IMR-90 (cell line): Measurements from ENCODE around the gene MTCH2. TPM values are rescaled to one million over a fixed set of nuclear protein-coding genes. Genes with fewer than 3 reads are reported as not detected.

ENCODE experiments used
- ATAC-seq: fragments of 200-7000 bp; cut with Tn5 transposase; 2 replicates; pipeline ENCODE4 v1.9.1; 2020; ENCODE audit warnings: low read depth, mild to moderate bottlenecking, moderate library complexity
- BruUV-seq: library from RNA; stranded (reverse); fragments of 400-500 nt; replicated peaks from 2 replicates; lab custom pipeline; 2021; lab: Mats Ljungman, UMichigan
- CTCF ChIA-PET: fragments of 300-600 bp; formaldehyde crosslinking; extraction: SDS; loops from one replicate; lab custom pipeline; 2021; ENCODE audit warnings: antibody characterized with exemption; lab: Yijun Ruan, JAX
- POLR2A ChIA-PET: fragments of 300-600 bp; sonication (Branson Sonifier 250); formaldehyde crosslinking; loops from one replicate; lab custom pipeline; 2022; ENCODE audit warnings: antibody characterized with exemption; ENCODE audit not compliant: unreplicated experiment; lab: Charles Lee
- DNase-seq: peaks from one replicate; pipeline ENCODE4 v3.0.0; 2013
- H2AFZ ChIP-seq: replicated peaks from 2 replicates; pipeline ENCODE3; 2013; ENCODE audit warnings: low read length, mild to moderate bottlenecking; ENCODE audit not compliant: poor library complexity
- H2AK5ac ChIP-seq: 2 replicates; pipeline ENCODE4 v1.6.1; 2013; ENCODE audit warnings: low read depth, low read length, inconsistent platforms
- H2AK9ac ChIP-seq: replicated peaks from 2 replicates; pipeline ENCODE3; 2013; ENCODE audit warnings: mild to moderate bottlenecking, low read depth, low read length, moderate library complexity; ENCODE audit not compliant: poor library complexity
- H2BK120ac ChIP-seq: 2 replicates; pipeline ENCODE4 v1.6.1; 2013; ENCODE audit warnings: low read depth, low read length, inconsistent platforms
- H2BK15ac ChIP-seq: 3 replicates; pipeline ENCODE4 v1.6.1; 2013; ENCODE audit warnings: low read depth, low read length, inconsistent platforms
- H2BK20ac ChIP-seq: 2 replicates; pipeline ENCODE4 v1.6.1; 2013; ENCODE audit warnings: low read depth, mild to moderate bottlenecking, inconsistent platforms, low read length, moderate library complexity
- H2BK5ac ChIP-seq: 2 replicates; pipeline ENCODE4 v1.6.1; 2013; ENCODE audit warnings: mild to moderate bottlenecking, low read depth, low read length, inconsistent platforms; ENCODE audit not compliant: poor library complexity, severe bottlenecking
- H3K14ac ChIP-seq: replicated peaks from 2 replicates; pipeline ENCODE4 v1.6.1; 2013; ENCODE audit warnings: low read depth, low read length, inconsistent platforms
- H3K18ac ChIP-seq: 2 replicates; pipeline ENCODE4 v1.6.1; 2013; ENCODE audit warnings: low read depth, low read length, control low read depth
- H3K23ac ChIP-seq: 2 replicates; pipeline ENCODE4 v1.6.1; 2013; ENCODE audit warnings: low read depth, low read length, inconsistent platforms
- H3K27ac ChIP-seq: 2 replicates; pipeline ENCODE4 v1.5.1; 2013; ENCODE audit warnings: mild to moderate bottlenecking, control low read depth, low read length; ENCODE audit not compliant: insufficient read depth
- H3K27me3 ChIP-seq: 2 replicates; pipeline ENCODE4 v1.6.1; 2013; ENCODE audit warnings: low read length; ENCODE audit not compliant: control insufficient read depth, insufficient read depth
- H3K36me3 ChIP-seq: 2 replicates; pipeline ENCODE4 v1.6.1; 2013; ENCODE audit warnings: low read length, mixed read lengths; ENCODE audit not compliant: control insufficient read depth, insufficient read depth
- H3K4ac ChIP-seq: 2 replicates; pipeline ENCODE4 v1.6.1; 2013; ENCODE audit warnings: low read depth, low read length, inconsistent platforms
- H3K4me1 ChIP-seq: 2 replicates; pipeline ENCODE4 v1.6.1; 2013; ENCODE audit warnings: low read length, mixed read lengths; ENCODE audit not compliant: control insufficient read depth, insufficient read depth
- H3K4me2 ChIP-seq: 2 replicates; pipeline ENCODE4 v1.6.1; 2013; ENCODE audit warnings: low read depth, mild to moderate bottlenecking, control low read depth, low read length, moderate library complexity
- H3K4me3 ChIP-seq: 2 replicates; pipeline ENCODE4 v1.5.1; 2013; ENCODE audit warnings: low read depth, mild to moderate bottlenecking, control low read depth, low read length, moderate library complexity; ENCODE audit not compliant: insufficient read depth
- H3K56ac ChIP-seq: 2 replicates; pipeline ENCODE4 v1.6.1; 2013; ENCODE audit warnings: low read length, inconsistent platforms; ENCODE audit not compliant: insufficient read depth; ENCODE audit errors: extremely low read depth
- H3K79me1 ChIP-seq, 2 experiments: 2 replicates each; pipeline ENCODE4 v1.6.1; 2013; ENCODE audit warnings: low read length in 2 of 2, inconsistent platforms in 1 of 2, low read depth in 1 of 2
- H3K9ac ChIP-seq: 2 replicates; pipeline ENCODE4 v1.6.1; 2013; ENCODE audit warnings: low read depth, low read length, control low read depth
- H3K9me1 ChIP-seq: 2 replicates; pipeline ENCODE4 v1.6.1; 2013; ENCODE audit warnings: low read length, inconsistent platforms; ENCODE audit not compliant: insufficient read depth
- H3K9me3 ChIP-seq: 2 replicates; pipeline ENCODE4 v1.6.1; 2013; ENCODE audit warnings: low read length; ENCODE audit not compliant: control insufficient read depth, insufficient read depth
- H4K20me1 ChIP-seq: 2 replicates; pipeline ENCODE4 v1.6.1; 2013; ENCODE audit warnings: low read length, inconsistent platforms; ENCODE audit not compliant: insufficient read depth
- H4K5ac ChIP-seq: 2 replicates; pipeline ENCODE4 v1.6.1; 2013; ENCODE audit warnings: mild to moderate bottlenecking, low read depth, low read length, control low read depth
- H4K8ac ChIP-seq, 2 experiments: 2 replicates each; pipeline ENCODE4 v1.6.1; 2013; ENCODE audit warnings: low read depth in 2 of 2, low read length in 2 of 2, control low read depth in 1 of 2, inconsistent platforms in 1 of 2
- H4K91ac ChIP-seq: 2 replicates; pipeline ENCODE4 v1.6.1; 2013; ENCODE audit warnings: low read depth, low read length, inconsistent platforms; ENCODE audit not compliant: insufficient read depth
- BHLHE40 ChIP-seq: fragments of 150-350 bp; IDR thresholded peaks from 2 replicates; pipeline ENCODE4 v1.6.1; 2016; ENCODE audit warnings: mild to moderate bottlenecking, low read depth, low read length
- CEBPB ChIP-seq: IDR thresholded peaks from 2 replicates; pipeline ENCODE4 v1.6.1; 2012; ENCODE audit warnings: low read depth, low read length, improper control_type of control experiment
- CHD1 ChIP-seq: IDR thresholded peaks from 2 replicates; pipeline ENCODE4 v1.6.1; 2012; ENCODE audit warnings: low read depth, low read length, improper control_type of control experiment
- FOS ChIP-seq: fragments of 150-350 bp; IDR thresholded peaks from 2 replicates; pipeline ENCODE4 v1.6.1; 2016; ENCODE audit warnings: low read depth, low read length
- MAFK ChIP-seq: IDR thresholded peaks from 2 replicates; pipeline ENCODE4 v1.6.1; 2012; ENCODE audit warnings: low read depth, low read length, improper control_type of control experiment
- MAZ ChIP-seq: IDR thresholded peaks from 2 replicates; pipeline ENCODE4 v1.6.1; 2012; ENCODE audit warnings: low read depth, mild to moderate bottlenecking, low read length, improper control_type of control experiment, moderate library complexity, borderline replicate concordance
- MXI1 ChIP-seq: IDR thresholded peaks from 2 replicates; pipeline ENCODE4 v1.6.1; 2012; ENCODE audit warnings: low read depth, mild to moderate bottlenecking, low read length, moderate library complexity, borderline replicate concordance
- NFE2L2 ChIP-seq: fragments of 150-350 bp; IDR thresholded peaks from 2 replicates; pipeline ENCODE4 v1.6.1; 2016; ENCODE audit warnings: low read depth, mild to moderate bottlenecking, low read length
- POLR2A ChIP-seq: IDR thresholded peaks from 2 replicates; pipeline ENCODE4 v1.6.1; 2012; ENCODE audit warnings: mild to moderate bottlenecking, low read depth, low read length
- RAD21 ChIP-seq: IDR thresholded peaks from 2 replicates; pipeline ENCODE4 v1.6.1; 2012; ENCODE audit warnings: low read length, improper control_type of control experiment
- RCOR1 ChIP-seq: IDR thresholded peaks from 2 replicates; pipeline ENCODE4 v1.6.1; 2012; ENCODE audit warnings: mild to moderate bottlenecking, low read length, improper control_type of control experiment; ENCODE audit not compliant: insufficient replicate concordance
- RFX5 ChIP-seq: IDR thresholded peaks from 2 replicates; pipeline ENCODE4 v1.8.0; 2012; ENCODE audit warnings: low read depth, mild to moderate bottlenecking, low read length, moderate library complexity
- SMC3 ChIP-seq: fragments of 150-350 bp; IDR thresholded peaks from 2 replicates; pipeline ENCODE4 v1.6.1; 2016; ENCODE audit warnings: low read depth, mild to moderate bottlenecking, antibody characterized with exemption, low read length, moderate library complexity
- WGBS, 2 experiments: methylation state at CpG; one replicate each; pipeline versions ENCODE4 v1.1.5 to v1.1.7; 2013; ENCODE audit warnings: missing lambda C conversion rate in 2 of 2; ENCODE audit not compliant: insufficient read length in 1 of 2; ENCODE audit errors: extremely low coverage in 2 of 2; 5-methylcytosine and 5-hydroxymethylcytosine counted together
- dilution Hi-C: fragments of 300-500 bp; cut with HindIII; formaldehyde crosslinking; loops from one replicate; pipeline ENCODE4 v1.14.3; 2018; ENCODE audit warnings: low sequenced_read_pairs; ENCODE audit not compliant: unreplicated experiment
- in situ Hi-C: fragments of 300-500 bp; cut with MboI; formaldehyde crosslinking; loops from 3 replicates; pipeline ENCODE4 v1.14.3; 2019; ENCODE audit warnings: low sequenced_read_pairs, inconsistent platforms, mixed read lengths
- intact Hi-C: fragments of 100-400 bp; cut with micrococcal nuclease; formaldehyde crosslinking; loops from 2 replicates; pipeline ENCODE4 v1.10.0; 2022
- polyA plus RNA-seq, 3 experiments: library from polyadenylated mRNA; depleted of rRNA; stranded (reverse); fragments of >200 nt; gene quantifications; 2 replicates each; pipeline ENCODE4 v1.2.3, GENCODE V29; 2012; ENCODE audit warnings: low replicate concordance in 1 of 3
- total RNA-seq: library from RNA; depleted of rRNA; stranded (reverse); fragments of >200 nt; gene quantifications from 2 replicates; pipeline ENCODE4 v1.2.3, GENCODE V29; 2012
- TF ChIP-seq, protein P1 (sequence below): fragments of 150-350 bp; IDR thresholded peaks from 2 replicates; pipeline ENCODE4 v1.6.1; 2016; ENCODE audit warnings: low read depth, mild to moderate bottlenecking, low read length, moderate library complexity, borderline replicate concordance
- TF ChIP-seq, protein P2 (sequence below): fragments of 150-350 bp; IDR thresholded peaks from 2 replicates; pipeline ENCODE4 v1.6.1; 2017; ENCODE audit warnings: mild to moderate bottlenecking, antibody characterized with exemption, low read length, low read depth
- TF ChIP-seq, protein P3 (sequence below): conservative IDR thresholded peaks from 2 replicates; pipeline ENCODE4 v1.5.1; 2012; ENCODE audit warnings: mild to moderate bottlenecking, low read depth, low read length, improper control_type of control experiment

Gene MTCH2
- total and polyA plus RNA-seq, 2 of the 4 experiments (the other 2 are of a cell fraction): 103 to 163 TPM

DNA sequence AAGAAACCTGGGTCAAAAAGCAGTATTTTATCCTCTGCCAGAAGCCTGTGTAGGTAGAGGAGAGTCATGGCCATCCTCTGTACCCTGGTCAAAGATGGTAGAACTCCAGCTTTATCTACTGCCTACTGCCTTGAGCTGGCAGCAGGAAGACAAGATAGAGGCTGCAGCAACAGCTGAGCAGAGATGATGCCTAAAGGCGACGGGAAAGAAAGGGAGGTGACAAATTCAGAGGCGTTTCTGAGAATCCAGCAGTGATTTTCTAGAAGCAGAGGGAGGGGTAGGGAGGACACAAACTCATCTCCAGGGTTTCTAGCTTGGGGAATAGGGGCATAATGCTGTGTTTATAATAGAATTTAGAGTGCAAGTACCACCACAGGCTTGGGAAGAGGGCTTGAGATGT, 32.7 kb downstream of the MTCH2 start:
- Histone ChIP-seq H4K91ac (no peak overlapping the region), H4K8ac (no peak overlapping the region), H3K4me2 (no peak overlapping the region), H3K56ac (no peak overlapping the region), H3K79me1 (no peaks in the 10 kb centered on the region), H3K9me3 (no peaks in the 10 kb centered on the region), H4K20me1 (peaks cover 7% of the 10 kb centered on the region; the same call in 1 of the 2 replicates), H2BK15ac (no peak overlapping the region), H3K4me3 (no peak overlapping the region), H3K18ac (no peak overlapping the region), H2AK9ac (no peak overlapping the region), H2BK5ac (no peak overlapping the region), H3K4ac (no peak overlapping the region), H2AFZ (no peak overlapping the region), H3K9me1 (peaks cover 6% of the 10 kb centered on the region), H2BK120ac (no peak overlapping the region), H3K23ac (no peak overlapping the region), H3K9ac (no peak overlapping the region), H2BK20ac (no peak overlapping the region), H3K4me1 (peaks cover 8% of the 10 kb centered on the region), H3K14ac (no peak overlapping the region), H2AK5ac (no peak overlapping the region), H3K27ac (no peak overlapping the region), H4K5ac (no peak overlapping the region), H3K36me3 (peaks cover 4% of the 10 kb centered on the region; the same call in 1 of the 2 replicates), H3K27me3 (no peaks in the 10 kb centered on the region)
- BruUV-seq: no TSS peak
- dilution Hi-C loops (no loop called here), in situ Hi-C loops (loop anchor here (10.0 kb wide), 1 partner anchor 125 kb away; no protein-coding TSS in a partner anchor), intact Hi-C loops (no loop called here)
- CTCF ChIA-PET: no interaction called here
- DNase-seq (no peak), ATAC-seq (no peak)
- WGBS, 2 experiments: 71% methylated on average over 3 of the region's 3 CpGs; no CpG with 5 or more reads in 1 of the 2 experiments
- POLR2A ChIA-PET: no interaction called here
- no peak for TF ChIP-seq SMC3
- no peak for TF ChIP-seq RFX5
- TF ChIP-seq MAFK: no peak
- TF ChIP-seq RAD21: no peak
- TF ChIP-seq, protein P1, sequence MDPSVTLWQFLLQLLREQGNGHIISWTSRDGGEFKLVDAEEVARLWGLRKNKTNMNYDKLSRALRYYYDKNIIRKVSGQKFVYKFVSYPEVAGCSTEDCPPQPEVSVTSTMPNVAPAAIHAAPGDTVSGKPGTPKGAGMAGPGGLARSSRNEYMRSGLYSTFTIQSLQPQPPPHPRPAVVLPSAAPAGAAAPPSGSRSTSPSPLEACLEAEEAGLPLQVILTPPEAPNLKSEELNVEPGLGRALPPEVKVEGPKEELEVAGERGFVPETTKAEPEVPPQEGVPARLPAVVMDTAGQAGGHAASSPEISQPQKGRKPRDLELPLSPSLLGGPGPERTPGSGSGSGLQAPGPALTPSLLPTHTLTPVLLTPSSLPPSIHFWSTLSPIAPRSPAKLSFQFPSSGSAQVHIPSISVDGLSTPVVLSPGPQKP: no peak
- TF ChIP-seq, protein P2, sequence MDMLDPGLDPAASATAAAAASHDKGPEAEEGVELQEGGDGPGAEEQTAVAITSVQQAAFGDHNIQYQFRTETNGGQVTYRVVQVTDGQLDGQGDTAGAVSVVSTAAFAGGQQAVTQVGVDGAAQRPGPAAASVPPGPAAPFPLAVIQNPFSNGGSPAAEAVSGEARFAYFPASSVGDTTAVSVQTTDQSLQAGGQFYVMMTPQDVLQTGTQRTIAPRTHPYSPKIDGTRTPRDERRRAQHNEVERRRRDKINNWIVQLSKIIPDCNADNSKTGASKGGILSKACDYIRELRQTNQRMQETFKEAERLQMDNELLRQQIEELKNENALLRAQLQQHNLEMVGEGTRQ: no peak
- TF ChIP-seq CHD1: no peak
- TF ChIP-seq MAZ: no peak
- no peak for TF ChIP-seq NFE2L2
- TF ChIP-seq RCOR1: no peak
- TF ChIP-seq BHLHE40: no peak
- TF ChIP-seq POLR2A: no peak
- TF ChIP-seq MXI1: no peak
- no peak for TF ChIP-seq FOS
- TF ChIP-seq CEBPB: no peak
- TF ChIP-seq, protein P3, sequence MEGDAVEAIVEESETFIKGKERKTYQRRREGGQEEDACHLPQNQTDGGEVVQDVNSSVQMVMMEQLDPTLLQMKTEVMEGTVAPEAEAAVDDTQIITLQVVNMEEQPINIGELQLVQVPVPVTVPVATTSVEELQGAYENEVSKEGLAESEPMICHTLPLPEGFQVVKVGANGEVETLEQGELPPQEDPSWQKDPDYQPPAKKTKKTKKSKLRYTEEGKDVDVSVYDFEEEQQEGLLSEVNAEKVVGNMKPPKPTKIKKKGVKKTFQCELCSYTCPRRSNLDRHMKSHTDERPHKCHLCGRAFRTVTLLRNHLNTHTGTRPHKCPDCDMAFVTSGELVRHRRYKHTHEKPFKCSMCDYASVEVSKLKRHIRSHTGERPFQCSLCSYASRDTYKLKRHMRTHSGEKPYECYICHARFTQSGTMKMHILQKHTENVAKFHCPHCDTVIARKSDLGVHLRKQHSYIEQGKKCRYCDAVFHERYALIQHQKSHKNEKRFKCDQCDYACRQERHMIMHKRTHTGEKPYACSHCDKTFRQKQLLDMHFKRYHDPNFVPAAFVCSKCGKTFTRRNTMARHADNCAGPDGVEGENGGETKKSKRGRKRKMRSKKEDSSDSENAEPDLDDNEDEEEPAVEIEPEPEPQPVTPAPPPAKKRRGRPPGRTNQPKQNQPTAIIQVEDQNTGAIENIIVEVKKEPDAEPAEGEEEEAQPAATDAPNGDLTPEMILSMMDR: no peak
